RPMI8226 (cell line): ENCODE measurements around the gene IZUMO2.
"Not testable (repeated sequence)": the region's sequence is repeated elsewhere in the genome, so short reads cannot be mapped to it uniquely, and the experiment has no call there.

Experiments
- DNase-seq: peaks from one replicate; pipeline ENCODE4 v3.0.0-alpha.2; 2015

The IZUMO2 gene

GRCh38 chr19:50181121-50181520 lies 18.0 kb upstream of the IZUMO2 start:
- no peak for DNase-seq

GRCh38 chr19:50178859-50179537 lies 15.9 kb upstream of the IZUMO2 start:
- no peak for DNase-seq

GRCh38 chr19:50178320-50178719 lies 15.2 kb upstream of the IZUMO2 start:
- DNase-seq = no peak

- no peak for DNase-seq
Measured at GRCh38 chr19:50176775-50177174, 13.7 kb upstream of the IZUMO2 start.

GRCh38 chr19:50175924-50176323 lies 12.8 kb upstream of the IZUMO2 start:
- DNase-seq = no peak

GRCh38 chr19:50174100-50174793 lies 11.2 kb upstream of the IZUMO2 start:
- DNase-seq = no peak

GRCh38 chr19:50173127-50173526 lies 10.0 kb upstream of the IZUMO2 start:
- DNase-seq = peak; percentile 24

GRCh38 chr19:50172726-50173125 lies 9.6 kb upstream of the IZUMO2 start:
- DNase-seq = no peak

- no peak for DNase-seq
Measured at GRCh38 chr19:50171752-50172151, 8.7 kb upstream of the IZUMO2 start.

- no peak for DNase-seq
Measured at GRCh38 chr19:50167314-50167721, 4.2 kb upstream of the IZUMO2 start.

- no peak for DNase-seq
Measured at GRCh38 chr19:50159078-50159477, 4.0 kb downstream of the IZUMO2 start.

GRCh38 chr19:50158577-50158976 lies 4.5 kb downstream of the IZUMO2 start:
- DNase-seq = no peak

GRCh38 chr19:50155520-50156109 lies 7.5 kb downstream of the IZUMO2 start:
- no peak for DNase-seq

- no peak for DNase-seq
Measured at GRCh38 chr19:50154529-50154928, 8.6 kb downstream of the IZUMO2 start.

- no peak for DNase-seq
Measured at GRCh38 chr19:50152578-50152977, 10.5 kb downstream of the IZUMO2 start.

GRCh38 chr19:50148528-50148927 lies 14.6 kb downstream of the IZUMO2 start:
- no peak for DNase-seq

GRCh38 chr19:50147462-50148423 lies 15.3 kb downstream of the IZUMO2 start:
- DNase-seq = peak; percentile 64

GRCh38 chr19:50141921-50142320 lies 21.2 kb downstream of the IZUMO2 start:
- not testable (repeated sequence) for DNase-seq

GRCh38 chr19:50140118-50140845 lies 22.8 kb downstream of the IZUMO2 start:
- not testable (repeated sequence) for DNase-seq

- not testable (repeated sequence) for DNase-seq
Measured at GRCh38 chr19:50136603-50137365, 26.3 kb downstream of the IZUMO2 start.

GRCh38 chr19:50135856-50136602 lies 27.1 kb downstream of the IZUMO2 start:
- not testable (repeated sequence) for DNase-seq
